Forelimb muscle (tissue), 1 donor: ENCODE results near the gene CEP170B. TPM values are rescaled to one million over a fixed set of nuclear protein-coding genes. Genes with fewer than 3 reads are reported as not detected.
"Not testable (repeated sequence)": the region's sequence is repeated elsewhere in the genome, so short reads cannot be mapped to it uniquely, and the experiment has no call there.

ENCODE experiments used
- DNase-seq: peaks from one replicate; pipeline ENCODE4 v3.0.0-alpha.2; 2013; ENCODE audit warnings: low read depth
- polyA plus RNA-seq: library from polyadenylated mRNA; unstranded; fragments of 120-200 nt; gene quantifications from one replicate; pipeline ENCODE4 v1.2.1, GENCODE V29; 2013; ENCODE audit not compliant: insufficient read length

Gene CEP170B
- polyA plus RNA-seq = 2.3 TPM

- no peak for DNase-seq
Measured at GRCh38 chr14:104865081-104865630, at the start of gene CEP170B. Gene CEP170B, plus strand, starts transcription at chr14:104865268. Its CDS starts 3,183 bp downstream, at chr14:104868451.

- no peak for DNase-seq
Measured at GRCh38 chr14:104816616-104816884, 48.5 kb upstream of the CEP170B start.

GRCh38 chr14:104817930-104818713 lies 46.9 kb upstream of the CEP170B start:
- DNase-seq = no peak

GRCh38 chr14:104818714-104819161 lies 46.3 kb upstream of the CEP170B start:
- DNase-seq = no peak

GRCh38 chr14:104819361-104819781 lies 45.7 kb upstream of the CEP170B start:
- no peak for DNase-seq

- DNase-seq = no peak
Measured at GRCh38 chr14:104820669-104821228, 44.3 kb upstream of the CEP170B start.

- no peak for DNase-seq
Measured at GRCh38 chr14:104821229-104821945, 43.7 kb upstream of the CEP170B start.

- no peak for DNase-seq
Measured at GRCh38 chr14:104821971-104822608, 43.0 kb upstream of the CEP170B start.

- DNase-seq = no peak
Measured at GRCh38 chr14:104822821-104823615, 42.0 kb upstream of the CEP170B start.

- DNase-seq = no peak
Measured at GRCh38 chr14:104824353-104824997, 40.6 kb upstream of the CEP170B start.

- no peak for DNase-seq
Measured at GRCh38 chr14:104826189-104826860, 38.7 kb upstream of the CEP170B start.

- no peak for DNase-seq
Measured at GRCh38 chr14:104826861-104827176, 38.2 kb upstream of the CEP170B start.

GRCh38 chr14:104827177-104828055 lies 37.7 kb upstream of the CEP170B start:
- no peak for DNase-seq

- DNase-seq = no peak
Measured at GRCh38 chr14:104830781-104831180, 34.3 kb upstream of the CEP170B start.

GRCh38 chr14:104836171-104836935 lies 28.7 kb upstream of the CEP170B start:
- DNase-seq = not testable (repeated sequence)

GRCh38 chr14:104841730-104842129 lies 23.3 kb upstream of the CEP170B start:
- DNase-seq = no peak

GRCh38 chr14:104843006-104843405 lies 22.1 kb upstream of the CEP170B start:
- no peak for DNase-seq
